SK-MEL-5 (cell line): Measurements from ENCODE around the gene NYAP1. TPM values are rescaled to one million over a fixed set of nuclear protein-coding genes. Genes with fewer than 3 reads are reported as not detected.
"Not testable (repeated sequence)": the region's sequence is repeated elsewhere in the genome, so short reads cannot be mapped to it uniquely, and the experiment has no call there.

ENCODE experiments used
- DNase-seq: peaks from one replicate; pipeline ENCODE4 v3.0.0-alpha.2; 2016; ENCODE audit warnings: low read depth, low spot score
- in situ Hi-C: cut with HindIII; loops from 2 replicates; pipeline ENCODE4 v1.10.0; 2016; ENCODE audit warnings: low sequenced_read_pairs, high pct_unique_total_duplicates, low pct_unique_long_range_greater_than_20kb
- total RNA-seq: library from RNA; depleted of rRNA; stranded (reverse); fragments of >200 nt; shearing (Covaris generic); gene quantifications from 2 replicates; pipeline ENCODE4 v1.2.3, GENCODE V29; 2014

NYAP1 gene
- total RNA-seq, 1 experiment from 2014 or later, result 0.53 TPM

DNA sequence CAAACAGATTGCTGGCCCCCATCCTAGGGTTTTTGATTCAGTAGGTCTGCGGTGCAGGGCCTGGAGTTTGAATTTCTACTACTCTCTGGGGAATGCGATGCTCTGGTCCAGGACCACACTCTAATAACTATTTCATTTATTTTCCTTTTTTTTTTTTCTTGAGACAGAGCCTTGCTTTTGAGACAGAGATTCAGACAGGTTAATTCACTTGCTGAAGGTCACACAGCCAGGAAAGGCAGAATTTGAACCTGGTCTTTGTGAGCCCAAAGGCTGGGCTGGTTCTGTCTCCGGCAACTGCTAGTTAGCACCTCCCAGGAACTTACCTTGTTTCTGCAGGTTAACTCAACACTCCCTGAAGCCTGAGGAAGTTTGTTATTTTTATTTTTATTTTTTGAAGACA is 31.2 kb upstream of the NYAP1 start:
- no peak for DNase-seq
- in situ Hi-C loops, result no loop called here

DNA sequence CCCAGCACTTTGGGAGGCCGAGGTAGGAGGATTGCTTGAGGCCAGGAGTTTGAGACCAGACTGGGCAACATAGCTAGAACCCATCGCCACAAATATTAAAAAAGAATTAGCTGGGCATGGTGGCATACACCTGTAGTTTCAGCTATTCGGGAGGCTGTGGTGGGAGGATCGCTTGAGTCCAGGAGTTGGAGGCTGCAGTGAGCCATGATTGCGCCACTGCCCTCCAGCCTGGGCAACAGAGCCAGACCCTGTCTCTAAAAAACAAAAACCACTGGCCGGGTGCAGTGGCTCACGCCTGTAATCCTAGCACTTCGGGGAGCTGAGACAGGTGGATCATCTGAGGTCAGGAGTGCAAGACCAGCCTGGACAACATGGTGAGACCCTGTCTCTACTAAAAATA is 29.9 kb upstream of the NYAP1 start:
- DNase-seq, in situ Hi-C loops: not testable (repeated sequence)

DNA sequence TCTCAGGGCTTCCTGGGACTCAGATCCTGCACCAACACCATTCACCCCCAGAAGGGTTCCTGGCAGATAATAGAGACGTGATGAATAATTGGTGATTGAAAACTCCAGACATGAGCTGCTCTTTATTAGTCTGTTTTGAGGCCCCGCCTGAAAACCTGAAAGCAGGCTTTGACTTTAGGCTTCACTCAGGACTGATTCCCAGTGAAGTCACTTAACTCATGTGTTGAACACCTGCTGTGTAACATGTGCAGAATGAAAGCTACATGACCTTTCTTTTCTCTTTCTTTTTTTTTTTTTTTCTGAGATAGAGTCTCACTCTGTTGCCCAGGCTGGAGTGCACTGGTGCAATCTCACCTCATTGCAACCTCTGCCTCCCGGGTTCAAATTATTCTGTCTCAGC is 28.5 kb upstream of the NYAP1 start:
- DNase-seq, result no peak
- in situ Hi-C loops, result no loop called here

DNA sequence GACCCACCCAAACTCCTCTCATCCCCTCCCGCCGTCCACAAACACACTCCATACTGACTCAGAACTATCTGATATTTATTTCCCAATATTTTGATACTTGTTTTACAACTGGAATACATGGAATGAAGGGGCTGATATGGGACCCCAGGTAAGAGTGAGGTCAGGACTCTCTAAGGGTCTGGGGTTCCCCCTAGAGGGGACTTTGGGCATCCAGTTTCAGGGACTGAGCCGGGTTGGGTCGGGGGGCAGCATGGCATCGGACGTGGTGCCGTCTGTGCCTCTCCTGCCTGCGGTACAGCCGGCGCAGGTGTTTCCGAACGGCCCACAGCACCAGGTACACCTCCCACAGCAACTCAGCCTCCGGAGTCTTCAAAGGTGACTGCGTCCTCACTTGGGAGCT is 27.2 kb upstream of the NYAP1 start:
- in situ Hi-C loops, result no loop called here
- DNase-seq, result no peak

DNA sequence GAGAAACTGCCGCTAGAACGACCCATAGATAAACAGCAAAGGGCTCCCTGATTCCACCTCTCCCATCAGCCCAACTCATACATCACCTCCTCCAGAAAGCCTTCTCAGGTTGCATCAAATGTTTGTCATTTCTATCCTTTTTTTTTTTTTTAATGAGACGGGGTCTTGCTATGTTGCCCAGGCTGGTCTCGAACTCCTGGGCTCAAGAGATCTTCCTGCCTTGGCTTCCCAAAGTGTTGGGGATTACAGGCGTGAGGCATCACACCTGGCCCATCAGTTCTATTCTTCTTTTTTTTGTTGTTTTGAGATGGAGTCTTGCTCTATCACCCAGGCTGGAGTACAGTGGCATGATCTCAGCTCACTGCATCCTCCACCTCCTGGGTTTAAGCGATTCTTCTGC is 26.7 kb upstream of the NYAP1 start:
- in situ Hi-C loops, result no loop called here
- no peak for DNase-seq

DNA sequence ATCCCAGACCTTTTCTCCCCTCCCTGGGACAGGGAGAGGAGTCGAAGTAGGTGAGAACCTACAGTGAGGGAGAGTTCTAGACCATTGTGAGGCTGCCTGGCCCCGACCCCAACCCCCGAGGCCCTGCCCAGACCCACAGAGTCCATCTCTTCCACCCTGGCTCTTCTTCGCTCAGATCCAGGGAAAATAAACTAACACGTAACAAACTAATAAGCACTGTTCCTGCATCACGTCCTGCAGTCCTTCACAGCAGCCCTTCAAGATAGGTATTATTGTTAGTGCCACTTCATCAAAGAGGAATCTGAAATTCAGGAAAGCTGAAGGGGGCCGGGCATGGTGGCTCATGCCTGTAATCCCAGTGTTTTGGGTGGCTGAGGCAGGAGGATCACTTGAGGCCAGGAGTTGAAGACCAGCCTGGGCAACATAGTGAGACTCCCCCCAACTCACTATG is 19.5 kb upstream of the NYAP1 start, which contains the start of gene SPACDR:
TSS of gene SPACDR (minus strand) at position 51 of the 451 bp plus-strand sequence. CDS start 235 bp downstream, outside the sequence.
- in situ Hi-C loops, result no loop called here
- DNase-seq, result no peak

DNA sequence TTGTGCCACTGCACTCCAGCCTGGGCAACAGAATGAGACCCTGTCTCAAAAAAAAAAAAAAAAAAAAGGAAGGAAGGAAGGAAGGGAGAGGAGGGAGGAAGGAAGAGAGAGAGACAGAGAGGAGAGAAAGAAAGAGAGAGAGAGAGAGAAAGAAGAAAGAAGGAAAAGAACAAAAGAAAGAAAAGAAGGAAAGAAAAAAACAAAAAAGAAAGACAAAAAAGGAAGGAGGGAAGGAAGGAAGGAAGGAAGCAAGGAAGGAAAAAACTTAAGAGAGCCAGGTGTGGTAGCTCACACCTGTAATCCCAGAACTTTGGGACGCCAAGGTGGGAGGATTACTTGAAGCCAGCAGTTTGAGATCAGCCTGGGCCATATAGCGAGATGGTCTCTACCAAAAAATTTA is 18.9 kb upstream of the NYAP1 start:
- DNase-seq, result no peak

DNA sequence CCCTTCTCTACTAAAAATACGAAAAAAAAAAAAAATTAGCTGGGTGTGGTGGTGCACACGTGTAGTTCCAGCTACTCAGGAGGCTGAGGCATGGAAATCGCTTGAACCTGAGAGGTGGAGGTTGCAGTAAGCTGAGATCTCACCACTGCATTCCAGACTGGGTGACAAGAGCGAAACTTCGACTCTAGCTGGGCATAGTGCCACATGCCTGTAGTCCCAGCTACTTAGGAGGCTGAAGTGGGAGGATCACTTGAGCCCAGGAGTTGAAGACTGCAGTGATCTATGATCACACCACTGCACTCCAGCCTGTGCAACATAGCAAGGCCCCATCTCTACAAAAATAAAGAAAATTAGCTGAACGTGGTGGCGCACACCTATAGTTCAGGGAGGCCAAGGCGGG is 18.4 kb upstream of the NYAP1 start:
- in situ Hi-C loops, result no loop called here
- DNase-seq, result no peak

More for the DNA sequence above, 18.9 kb upstream of the NYAP1 start:
- in situ Hi-C loops, result no loop called here

DNA sequence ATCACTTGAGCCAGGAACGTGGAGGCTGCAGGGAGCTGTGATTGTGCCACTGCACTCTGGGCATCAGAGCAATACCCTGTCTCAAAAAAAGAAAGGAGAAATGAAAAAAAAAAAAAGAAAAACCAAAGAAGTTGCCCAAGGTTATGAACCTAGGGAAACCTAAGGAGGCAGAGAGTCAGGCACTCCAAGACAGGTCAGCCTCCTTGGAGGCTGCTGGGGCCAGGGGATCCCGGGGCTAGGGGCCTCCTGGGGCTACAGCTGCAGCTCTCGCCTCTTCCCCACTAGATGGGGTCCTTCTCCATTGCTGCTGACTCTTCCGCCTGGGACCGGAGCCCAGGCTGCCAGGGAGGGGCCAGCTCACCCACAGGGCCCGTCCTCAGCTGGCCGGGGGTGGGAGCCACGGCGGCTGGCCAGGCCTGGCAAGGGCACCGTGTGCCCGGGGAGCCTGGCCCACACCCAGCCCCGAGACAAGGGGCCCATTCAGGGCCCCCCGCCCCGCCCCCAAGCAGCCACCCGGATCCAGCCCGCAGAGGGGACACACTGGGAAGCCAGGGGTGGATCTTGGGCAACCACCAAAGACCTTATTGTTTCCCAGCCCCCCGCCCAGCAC is 17.9 kb upstream of the NYAP1 start:
- in situ Hi-C loops, result no loop called here
- DNase-seq, result peak; percentile 93

DNA sequence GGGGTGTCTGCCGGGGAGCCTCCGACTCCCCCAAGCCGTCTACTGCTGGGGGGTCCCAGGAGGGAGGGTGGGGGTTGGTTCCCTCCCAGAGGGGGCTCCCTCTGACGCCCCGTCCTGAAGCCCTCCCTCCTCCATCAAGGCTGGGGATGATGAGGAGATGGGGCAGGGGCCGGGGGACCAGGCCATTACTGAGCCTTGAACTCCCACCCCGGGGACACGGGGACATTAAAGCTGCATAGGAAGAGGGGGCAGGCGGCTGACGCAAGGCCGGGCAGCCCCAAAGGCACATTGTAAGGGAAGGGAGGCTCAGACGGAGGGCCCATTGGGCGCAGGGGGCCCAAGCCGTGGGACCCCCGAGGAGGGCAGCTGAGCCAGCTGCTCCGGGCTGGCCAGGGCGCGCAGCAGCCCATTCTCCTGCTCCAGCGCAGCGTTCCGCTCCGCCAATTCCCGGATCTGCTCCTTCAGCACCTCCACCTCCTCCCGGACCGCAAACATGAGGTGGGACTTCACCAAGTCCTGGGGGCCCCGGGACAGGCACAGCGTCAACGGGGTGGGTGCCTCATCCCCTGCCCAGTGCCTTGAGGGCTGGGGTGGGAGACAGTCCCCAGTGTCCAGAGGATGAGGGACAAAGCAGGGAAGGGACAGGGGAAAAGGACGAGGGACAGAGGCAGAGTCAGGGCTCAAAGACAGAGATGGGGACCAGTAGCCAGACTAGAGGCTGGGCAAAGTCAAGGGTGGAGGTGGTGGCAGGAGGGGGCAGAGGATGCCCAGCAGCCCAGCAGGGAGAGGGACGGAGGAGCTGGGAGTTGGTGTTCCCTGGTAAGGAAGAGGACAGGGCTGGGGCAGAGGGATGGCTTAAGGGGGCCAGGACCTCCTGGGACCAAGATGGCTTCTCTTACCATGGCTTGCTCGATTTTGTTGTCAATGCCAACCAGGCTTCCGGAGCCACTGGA is 16.8 kb upstream of the NYAP1 start:
- in situ Hi-C loops, result no loop called here
- no peak for DNase-seq

DNA sequence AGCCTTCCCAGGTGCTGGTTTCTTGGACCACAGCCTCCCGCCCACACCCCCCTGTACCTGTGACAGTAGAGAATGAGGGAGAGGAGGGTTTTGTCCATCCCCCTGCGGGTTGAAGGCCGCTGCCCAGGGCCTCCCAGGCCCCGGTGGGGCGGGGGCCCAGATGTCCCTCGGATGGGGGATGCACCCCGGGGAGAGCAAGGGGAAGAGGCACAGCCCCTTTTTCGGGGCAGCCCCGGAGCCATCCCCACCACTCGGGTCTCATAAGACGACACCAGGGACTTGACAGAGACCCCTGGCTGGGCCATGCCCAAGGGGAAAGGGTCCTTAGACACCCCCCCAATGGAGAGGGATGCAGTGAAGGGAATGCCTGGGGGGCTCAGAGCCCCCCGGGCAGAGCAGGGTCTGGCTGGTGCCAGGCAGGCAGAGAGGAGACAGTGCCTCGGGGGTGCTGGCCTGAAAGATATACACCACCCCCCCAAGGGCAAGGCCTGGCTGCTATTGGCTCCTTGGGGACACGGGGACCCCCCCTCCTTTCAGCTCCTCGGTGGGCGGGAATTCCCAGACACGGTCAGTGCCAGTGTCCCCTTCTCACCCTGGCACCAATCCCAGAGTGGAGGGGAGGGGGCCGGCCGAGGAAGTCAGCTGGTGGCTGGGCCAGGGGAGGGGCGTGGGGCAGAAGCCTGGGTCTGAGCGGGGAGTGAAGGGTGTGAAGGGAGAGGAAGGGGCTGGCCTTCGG is 15.9 kb upstream of the NYAP1 start:
- DNase-seq, result no peak
- in situ Hi-C loops, result no loop called here

DNA sequence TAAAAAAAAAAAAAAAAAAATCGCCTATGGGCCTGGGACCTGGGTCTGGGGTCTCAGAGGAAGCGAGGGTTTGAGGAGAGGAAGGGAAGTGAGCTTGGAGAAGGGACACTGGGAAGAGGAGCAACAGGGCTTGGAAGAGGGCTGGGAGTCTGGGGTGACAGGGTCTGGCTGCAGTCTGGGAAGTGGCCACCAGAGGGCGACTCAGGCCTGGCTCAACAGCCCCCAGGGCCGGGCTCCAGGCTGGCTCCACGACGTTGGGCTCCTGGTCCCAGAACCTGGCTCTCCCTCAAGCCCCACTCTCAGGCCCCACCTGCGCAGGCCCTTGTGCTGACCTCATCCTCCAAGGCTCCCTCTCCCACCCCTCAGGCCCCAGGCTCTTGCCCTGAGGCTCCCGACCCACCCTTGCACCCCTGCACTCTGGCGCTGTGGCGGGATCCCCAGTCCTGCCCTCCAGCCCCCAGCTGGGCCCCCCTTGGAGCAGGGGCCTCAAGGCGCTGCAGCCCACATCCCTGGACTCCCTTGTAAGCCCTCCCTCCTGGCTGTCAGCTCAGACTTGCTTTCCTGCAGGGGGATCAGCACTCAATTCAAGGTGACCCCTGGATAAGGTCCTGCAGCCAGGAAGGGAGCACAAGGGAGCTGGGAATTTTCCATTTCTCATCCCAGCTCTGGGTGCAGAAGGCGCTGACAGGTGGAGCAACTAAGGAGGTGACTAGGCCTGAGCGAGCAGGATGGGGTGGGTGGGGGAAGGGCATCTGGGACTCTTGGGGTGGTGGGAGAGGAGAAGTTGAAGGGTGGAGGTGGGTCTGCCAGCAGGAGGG is 14.3 kb upstream of the NYAP1 start:
- in situ Hi-C loops, result no loop called here
- DNase-seq, result peak; percentile 84

DNA sequence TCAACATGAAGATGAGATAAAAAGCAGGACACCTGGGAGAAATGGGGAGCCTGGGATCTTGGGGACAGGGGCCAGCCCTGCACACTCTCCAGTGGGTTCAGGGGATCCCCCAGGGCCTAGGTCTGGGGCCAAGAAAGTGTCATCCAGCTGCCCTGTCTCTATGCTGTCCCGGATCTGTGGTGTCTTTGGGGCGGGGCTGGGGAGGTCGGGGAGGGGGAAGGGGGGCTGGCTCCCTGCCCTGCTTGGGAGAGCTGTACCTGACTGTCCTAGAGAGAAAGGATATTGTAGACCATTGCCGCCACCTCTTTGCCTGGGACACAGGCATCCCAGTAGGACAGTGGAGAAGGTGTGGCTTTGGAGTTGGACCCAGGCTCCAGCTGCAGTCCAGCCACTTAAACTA is 12.7 kb upstream of the NYAP1 start:
- no peak for DNase-seq
- in situ Hi-C loops, result no loop called here

DNA sequence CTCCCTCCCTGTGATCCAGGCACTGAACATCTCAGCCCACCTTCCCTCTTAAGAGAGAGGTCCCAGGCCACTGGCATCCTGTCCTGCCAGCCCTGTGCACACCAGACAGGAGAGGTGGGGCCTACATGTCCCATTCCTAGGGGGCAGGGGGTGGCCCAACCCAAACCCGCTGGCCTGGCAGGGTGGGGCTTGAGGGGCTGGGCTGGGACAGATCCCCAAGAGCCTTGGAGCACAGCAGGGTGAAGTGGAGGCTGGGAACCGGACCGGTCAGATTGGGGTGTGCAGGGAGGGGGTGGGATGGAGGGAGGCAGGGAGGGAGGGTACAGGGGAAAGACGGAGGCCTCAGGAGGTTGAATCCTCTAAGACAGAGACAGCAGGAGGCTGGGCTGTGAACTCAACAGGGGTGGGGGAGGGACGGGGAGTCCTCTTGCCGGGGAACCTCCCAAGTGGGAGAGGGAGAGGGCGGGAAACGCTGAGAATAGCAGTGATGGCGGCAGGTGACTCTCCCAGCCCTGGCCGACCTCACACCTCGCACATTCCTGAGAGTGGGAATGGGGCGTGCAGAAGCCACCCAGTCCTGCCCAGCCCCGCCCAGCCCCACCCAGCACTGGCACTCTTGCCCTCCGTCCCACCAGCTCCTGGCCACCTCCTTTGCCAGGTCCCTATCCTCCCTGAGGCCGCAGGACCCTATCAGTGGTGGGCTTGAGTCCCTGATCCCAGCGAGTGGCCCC is 11.4 kb upstream of the NYAP1 start:
- in situ Hi-C loops, result no loop called here
- no peak for DNase-seq

DNA sequence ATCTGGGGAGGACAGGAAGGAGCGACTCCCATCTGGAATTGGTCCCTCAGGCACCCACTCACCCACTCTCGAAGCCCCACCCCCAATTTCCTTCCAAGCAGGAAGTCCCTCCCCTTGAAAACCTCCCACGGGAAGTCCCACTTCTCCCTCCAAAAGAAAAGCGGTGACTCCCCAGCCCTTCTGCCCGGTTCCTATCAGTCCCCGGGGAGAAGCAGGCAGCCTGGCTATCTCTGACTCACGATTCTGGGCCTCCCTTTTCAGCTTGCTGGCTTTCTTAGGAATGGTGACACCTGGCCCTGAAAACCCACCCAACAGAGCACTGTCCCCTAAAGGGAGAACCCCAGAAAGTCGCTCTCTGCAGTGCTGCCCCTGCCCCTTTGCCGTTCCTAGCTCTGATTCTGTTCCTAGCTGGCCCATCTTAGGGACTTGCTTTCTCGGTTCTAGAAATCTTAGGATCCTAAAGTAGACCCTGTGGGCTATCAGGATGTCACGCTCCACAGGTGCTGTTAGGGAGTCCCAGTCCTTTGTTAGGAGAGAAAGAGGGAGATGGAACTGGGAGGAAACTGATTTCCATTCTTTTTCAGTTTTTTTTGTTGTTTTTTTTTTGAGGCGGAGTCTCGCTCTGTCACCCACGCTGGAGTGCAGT is 10.8 kb upstream of the NYAP1 start:
- no peak for DNase-seq
- in situ Hi-C loops, result no loop called here

DNA sequence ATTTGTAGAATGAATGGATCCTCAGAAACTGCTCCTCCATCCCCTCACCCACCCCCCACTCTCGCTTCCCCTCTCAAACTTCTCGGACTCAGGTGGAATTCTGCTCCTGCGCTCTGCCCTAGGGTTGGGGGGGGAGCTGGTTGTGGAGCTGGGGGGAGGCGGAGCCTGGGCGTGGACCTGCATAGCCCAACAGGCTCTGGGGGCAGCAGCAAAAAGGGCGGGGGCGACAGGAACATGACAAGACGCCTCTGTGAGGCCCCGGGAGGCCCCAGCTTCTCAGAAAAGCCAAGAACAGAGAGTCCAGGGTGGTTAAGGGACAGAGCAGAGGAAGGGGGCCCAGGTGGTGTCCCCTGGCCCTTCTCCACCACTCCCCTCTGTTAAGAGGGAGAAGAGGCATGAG is 8.2 kb upstream of the NYAP1 start:
- in situ Hi-C loops, result no loop called here
- no peak for DNase-seq
